DMS53 (cell line): ENCODE data around the gene PACRG.

Source experiments
- DNase-seq: peaks from one replicate; lab custom pipeline; 2025; lab: John Stamatoyannopoulos, UW

Gene PACRG

GRCh38 chr6:163179061-163179460, 451.3 kb downstream of the PACRG start:
- DNase-seq = no peak

- DNase-seq = no peak
Observed at GRCh38 chr6:163179721-163180120, 451.9 kb downstream of the PACRG start.

GRCh38 chr6:163180874-163181541, 453.2 kb downstream of the PACRG start:
- DNase-seq = peak; percentile 83

GRCh38 chr6:163181666-163182180, 453.9 kb downstream of the PACRG start:
- DNase-seq = no peak

GRCh38 chr6:163182696-163183095, 454.9 kb downstream of the PACRG start:
- no peak for DNase-seq

- DNase-seq = no peak
Observed at GRCh38 chr6:163183806-163184205, 456.0 kb downstream of the PACRG start.

GRCh38 chr6:163185744-163186143, 458.0 kb downstream of the PACRG start:
- DNase-seq = no peak

GRCh38 chr6:163186527-163186926, 458.8 kb downstream of the PACRG start:
- no peak for DNase-seq

- no peak for DNase-seq
Observed at GRCh38 chr6:163187201-163187600, 459.4 kb downstream of the PACRG start.

- no peak for DNase-seq
Observed at GRCh38 chr6:163187606-163188005, 459.8 kb downstream of the PACRG start.

GRCh38 chr6:163188746-163189145, 461.0 kb downstream of the PACRG start:
- DNase-seq = no peak

- no peak for DNase-seq
Observed at GRCh38 chr6:163189609-163190008, 461.8 kb downstream of the PACRG start.

GRCh38 chr6:163190786-163191185, 463.0 kb downstream of the PACRG start:
- no peak for DNase-seq

GRCh38 chr6:163191704-163192537, 464.1 kb downstream of the PACRG start:
- no peak for DNase-seq

GRCh38 chr6:163192591-163192990, 464.8 kb downstream of the PACRG start:
- DNase-seq = peak; percentile 23

- DNase-seq = no peak
Observed at GRCh38 chr6:163193326-163193725, 465.6 kb downstream of the PACRG start.

GRCh38 chr6:163195721-163196691, 468.2 kb downstream of the PACRG start:
- DNase-seq = no peak

- DNase-seq = no peak
Observed at GRCh38 chr6:163197839-163198238, 470.1 kb downstream of the PACRG start.

- DNase-seq = no peak
Observed at GRCh38 chr6:163198396-163198795, 470.6 kb downstream of the PACRG start.

- DNase-seq = no peak
Observed at GRCh38 chr6:163199371-163199770, 471.6 kb downstream of the PACRG start.

GRCh38 chr6:163200289-163200688, 472.5 kb downstream of the PACRG start:
- no peak for DNase-seq

GRCh38 chr6:163200694-163201093, 472.9 kb downstream of the PACRG start:
- DNase-seq = no peak
